ENCODE results near the gene GNAS.
"Not testable (repeated sequence)": the region's sequence is repeated elsewhere in the genome, so short reads cannot be mapped to it uniquely, and the experiment has no call there.

DNA sequence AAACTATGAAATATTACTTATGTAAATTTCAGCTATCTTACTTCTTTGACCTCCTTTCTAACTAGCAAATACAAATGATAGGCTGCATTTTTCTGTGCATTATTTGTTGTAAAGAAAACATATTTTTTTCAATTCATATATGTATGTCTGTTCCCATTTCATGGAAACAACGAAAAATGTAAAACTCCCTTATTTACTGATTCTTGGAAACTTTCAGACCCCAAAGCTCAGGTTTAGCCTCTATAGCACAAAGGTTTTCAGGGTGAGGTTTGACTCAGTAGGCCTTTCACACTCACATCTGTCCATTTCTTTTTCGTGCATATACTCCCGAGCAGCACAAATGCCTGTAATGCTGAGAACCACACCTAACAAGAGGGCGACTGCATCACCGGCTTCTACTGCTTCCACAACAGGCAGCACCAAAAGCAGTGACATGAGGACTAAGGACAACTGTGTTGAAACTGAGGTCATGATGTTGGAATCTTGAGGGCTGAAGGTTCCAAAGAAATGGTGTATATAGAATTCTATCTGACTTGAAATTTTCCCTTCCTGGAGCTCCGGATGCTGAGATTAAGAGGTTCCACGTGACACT lies 95.4 kb downstream of the GNAS start:
- TF ChIP-seq, protein P1, sequence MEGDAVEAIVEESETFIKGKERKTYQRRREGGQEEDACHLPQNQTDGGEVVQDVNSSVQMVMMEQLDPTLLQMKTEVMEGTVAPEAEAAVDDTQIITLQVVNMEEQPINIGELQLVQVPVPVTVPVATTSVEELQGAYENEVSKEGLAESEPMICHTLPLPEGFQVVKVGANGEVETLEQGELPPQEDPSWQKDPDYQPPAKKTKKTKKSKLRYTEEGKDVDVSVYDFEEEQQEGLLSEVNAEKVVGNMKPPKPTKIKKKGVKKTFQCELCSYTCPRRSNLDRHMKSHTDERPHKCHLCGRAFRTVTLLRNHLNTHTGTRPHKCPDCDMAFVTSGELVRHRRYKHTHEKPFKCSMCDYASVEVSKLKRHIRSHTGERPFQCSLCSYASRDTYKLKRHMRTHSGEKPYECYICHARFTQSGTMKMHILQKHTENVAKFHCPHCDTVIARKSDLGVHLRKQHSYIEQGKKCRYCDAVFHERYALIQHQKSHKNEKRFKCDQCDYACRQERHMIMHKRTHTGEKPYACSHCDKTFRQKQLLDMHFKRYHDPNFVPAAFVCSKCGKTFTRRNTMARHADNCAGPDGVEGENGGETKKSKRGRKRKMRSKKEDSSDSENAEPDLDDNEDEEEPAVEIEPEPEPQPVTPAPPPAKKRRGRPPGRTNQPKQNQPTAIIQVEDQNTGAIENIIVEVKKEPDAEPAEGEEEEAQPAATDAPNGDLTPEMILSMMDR (IDR thresholded peaks at IDR 0.05; ENCODE audit: low read depth, low read length, missing input control): not testable (repeated sequence)
- not testable (repeated sequence) for TF ChIP-seq YY1 (IDR thresholded peaks at IDR 0.05); FOXA1 (IDR thresholded peaks at IDR 0.05); TAF1 (conservative IDR thresholded peaks at IDR 0.05)
- TF ChIP-seq, protein P2, sequence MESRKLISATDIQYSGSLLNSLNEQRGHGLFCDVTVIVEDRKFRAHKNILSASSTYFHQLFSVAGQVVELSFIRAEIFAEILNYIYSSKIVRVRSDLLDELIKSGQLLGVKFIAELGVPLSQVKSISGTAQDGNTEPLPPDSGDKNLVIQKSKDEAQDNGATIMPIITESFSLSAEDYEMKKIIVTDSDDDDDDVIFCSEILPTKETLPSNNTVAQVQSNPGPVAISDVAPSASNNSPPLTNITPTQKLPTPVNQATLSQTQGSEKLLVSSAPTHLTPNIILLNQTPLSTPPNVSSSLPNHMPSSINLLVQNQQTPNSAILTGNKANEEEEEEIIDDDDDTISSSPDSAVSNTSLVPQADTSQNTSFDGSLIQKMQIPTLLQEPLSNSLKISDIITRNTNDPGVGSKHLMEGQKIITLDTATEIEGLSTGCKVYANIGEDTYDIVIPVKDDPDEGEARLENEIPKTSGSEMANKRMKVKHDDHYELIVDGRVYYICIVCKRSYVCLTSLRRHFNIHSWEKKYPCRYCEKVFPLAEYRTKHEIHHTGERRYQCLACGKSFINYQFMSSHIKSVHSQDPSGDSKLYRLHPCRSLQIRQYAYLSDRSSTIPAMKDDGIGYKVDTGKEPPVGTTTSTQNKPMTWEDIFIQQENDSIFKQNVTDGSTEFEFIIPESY (IDR thresholded peaks at IDR 0.05): not testable (repeated sequence)

All from liver (tissue), 3 donors.